Loucy (cell line): Measurements from ENCODE around the gene INPP4A.

Experiments used
- H2AFZ ChIP-seq: fragments of 200-600 bp; sonication (generic); 2 replicates; pipeline ENCODE4 v1.6.0; 2016; ENCODE audit warnings: antibody characterized with exemption, mild to moderate bottlenecking, low read length, moderate library complexity
- H3F3A ChIP-seq: fragments of 200-600 bp; 2 replicates; pipeline ENCODE4 v1.6.0; 2016; ENCODE audit warnings: antibody characterized with exemption, low read depth, mild to moderate bottlenecking
- H3K27me3 ChIP-seq: fragments of 200-600 bp; sonication (generic); 2 replicates; pipeline ENCODE4 v1.6.1; 2014; ENCODE audit warnings: low read length, mild to moderate bottlenecking; ENCODE audit not compliant: insufficient read depth, poor library complexity, severe bottlenecking
- H3K36me3 ChIP-seq: fragments of 200-600 bp; sonication (generic); 2 replicates; pipeline ENCODE4 v1.6.1; 2016; ENCODE audit warnings: low read length; ENCODE audit not compliant: insufficient read depth
- H3K4me1 ChIP-seq: fragments of 200-600 bp; sonication (generic); 2 replicates; pipeline ENCODE4 v1.5.1; 2014; ENCODE audit warnings: low read length, mild to moderate bottlenecking; ENCODE audit not compliant: insufficient read depth, poor library complexity, severe bottlenecking
- H3K4me2 ChIP-seq: fragments of 200-600 bp; sonication (generic); 2 replicates; pipeline ENCODE4 v1.6.0; 2014; ENCODE audit warnings: antibody characterized with exemption, low read length, low read depth, mild to moderate bottlenecking; ENCODE audit not compliant: poor library complexity, severe bottlenecking
- H3K4me3 ChIP-seq: fragments of 200-600 bp; sonication (generic); 2 replicates; pipeline ENCODE4 v1.5.1; 2014; ENCODE audit warnings: low read length, mild to moderate bottlenecking, mixed read lengths; ENCODE audit not compliant: poor library complexity, severe bottlenecking
- H3K79me2 ChIP-seq: fragments of 200-600 bp; sonication (generic); 2 replicates; pipeline ENCODE4 v1.6.1; 2014; ENCODE audit warnings: low read length; ENCODE audit not compliant: insufficient read depth
- H3K9ac ChIP-seq: fragments of 200-600 bp; sonication (generic); 2 replicates; pipeline ENCODE4 v1.6.0; 2014; ENCODE audit warnings: mild to moderate bottlenecking, low read depth, low read length, moderate library complexity; ENCODE audit not compliant: poor library complexity, severe bottlenecking
- H3K9me2 ChIP-seq: fragments of 200-600 bp; sonication (generic); replicated peaks from 2 replicates; pipeline ENCODE4 v1.6.1; 2016; ENCODE audit warnings: low read depth, low read length, mixed read lengths
- H3K9me3 ChIP-seq: fragments of 200-600 bp; sonication (generic); 2 replicates; pipeline ENCODE4 v1.6.1; 2014; ENCODE audit warnings: mild to moderate bottlenecking, antibody characterized with exemption, low read length, low read depth; ENCODE audit not compliant: insufficient read depth
- H4K20me1 ChIP-seq: fragments of 200-600 bp; sonication (generic); 2 replicates; pipeline ENCODE4 v1.6.0; 2014; ENCODE audit warnings: antibody characterized with exemption, low read length, mild to moderate bottlenecking; ENCODE audit not compliant: insufficient read depth, poor library complexity, severe bottlenecking
- EZH2phosphoT487 ChIP-seq: fragments of 200-600 bp; IDR thresholded peaks from 2 replicates; pipeline ENCODE4 v1.6.1; 2018; ENCODE audit warnings: antibody characterized with exemption, mild to moderate bottlenecking, moderate library complexity, borderline replicate concordance
- TF ChIP-seq, protein P1 (sequence below): fragments of 200-600 bp; sonication (generic); conservative IDR thresholded peaks from 2 replicates; pipeline ENCODE4 v1.5.1; 2014; ENCODE audit warnings: mild to moderate bottlenecking, antibody characterized with exemption, low read length

INPP4A gene

DNA sequence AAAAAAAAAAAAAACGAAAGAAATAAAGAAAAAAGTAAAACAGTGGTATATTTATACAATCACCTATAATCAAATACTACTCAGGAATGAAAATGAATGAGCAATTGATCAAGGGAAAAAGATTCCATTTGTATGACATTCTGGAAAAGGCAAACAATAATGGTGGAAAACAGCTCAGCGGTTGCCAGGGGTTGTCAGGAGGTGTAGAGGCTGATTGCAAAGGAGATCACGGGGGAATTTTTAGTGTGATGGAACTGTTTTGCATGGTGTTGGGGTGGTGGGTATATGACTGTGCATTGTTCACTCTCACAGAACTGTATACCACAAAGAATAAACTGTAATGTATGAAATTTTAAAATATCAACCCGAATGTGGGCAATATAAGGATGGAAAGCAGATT lies 45.5 kb upstream of the INPP4A start:
- Histone ChIP-seq H4K20me1 (no peaks in the 10 kb centered on the region), H3K9me3 (no peaks in the 10 kb centered on the region), H3K79me2 (no peaks in the 10 kb centered on the region), H3K9ac (no peak overlapping the region), H3K9me2 (no peaks in the 10 kb centered on the region), H3K36me3 (no peaks in the 10 kb centered on the region), H3K4me3 (no peak overlapping the region), H2AFZ (no peak overlapping the region), H3K4me2 (no peak overlapping the region), H3F3A (no peaks in the 10 kb centered on the region), H3K27me3 (no peaks in the 10 kb centered on the region), H3K4me1 (no peaks in the 10 kb centered on the region)
- TF ChIP-seq, protein P1, sequence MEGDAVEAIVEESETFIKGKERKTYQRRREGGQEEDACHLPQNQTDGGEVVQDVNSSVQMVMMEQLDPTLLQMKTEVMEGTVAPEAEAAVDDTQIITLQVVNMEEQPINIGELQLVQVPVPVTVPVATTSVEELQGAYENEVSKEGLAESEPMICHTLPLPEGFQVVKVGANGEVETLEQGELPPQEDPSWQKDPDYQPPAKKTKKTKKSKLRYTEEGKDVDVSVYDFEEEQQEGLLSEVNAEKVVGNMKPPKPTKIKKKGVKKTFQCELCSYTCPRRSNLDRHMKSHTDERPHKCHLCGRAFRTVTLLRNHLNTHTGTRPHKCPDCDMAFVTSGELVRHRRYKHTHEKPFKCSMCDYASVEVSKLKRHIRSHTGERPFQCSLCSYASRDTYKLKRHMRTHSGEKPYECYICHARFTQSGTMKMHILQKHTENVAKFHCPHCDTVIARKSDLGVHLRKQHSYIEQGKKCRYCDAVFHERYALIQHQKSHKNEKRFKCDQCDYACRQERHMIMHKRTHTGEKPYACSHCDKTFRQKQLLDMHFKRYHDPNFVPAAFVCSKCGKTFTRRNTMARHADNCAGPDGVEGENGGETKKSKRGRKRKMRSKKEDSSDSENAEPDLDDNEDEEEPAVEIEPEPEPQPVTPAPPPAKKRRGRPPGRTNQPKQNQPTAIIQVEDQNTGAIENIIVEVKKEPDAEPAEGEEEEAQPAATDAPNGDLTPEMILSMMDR: no peak
- TF ChIP-seq EZH2phosphoT487: no peak

DNA sequence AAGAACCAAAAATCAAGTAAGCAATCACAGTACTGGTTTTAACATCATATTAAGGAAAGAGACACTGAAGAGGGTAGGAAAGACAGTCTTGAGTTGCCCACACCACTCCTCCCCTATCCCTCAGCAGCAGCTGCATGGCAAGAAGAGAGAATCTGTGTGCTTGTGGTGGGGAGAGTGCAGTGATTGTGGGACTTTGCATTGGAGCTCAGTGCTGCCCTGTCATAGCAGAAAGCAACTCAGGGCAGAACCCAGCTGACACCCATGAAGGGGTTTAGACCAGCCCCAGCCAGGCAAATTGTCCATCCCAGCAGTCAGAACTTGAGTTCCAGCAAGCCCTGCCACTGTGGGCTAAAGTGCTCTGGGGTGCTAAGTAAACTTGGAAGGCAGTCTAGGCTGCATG lies 40.8 kb upstream of the INPP4A start:
- TF ChIP-seq, protein P1: no peak
- TF ChIP-seq EZH2phosphoT487: no peak

DNA sequence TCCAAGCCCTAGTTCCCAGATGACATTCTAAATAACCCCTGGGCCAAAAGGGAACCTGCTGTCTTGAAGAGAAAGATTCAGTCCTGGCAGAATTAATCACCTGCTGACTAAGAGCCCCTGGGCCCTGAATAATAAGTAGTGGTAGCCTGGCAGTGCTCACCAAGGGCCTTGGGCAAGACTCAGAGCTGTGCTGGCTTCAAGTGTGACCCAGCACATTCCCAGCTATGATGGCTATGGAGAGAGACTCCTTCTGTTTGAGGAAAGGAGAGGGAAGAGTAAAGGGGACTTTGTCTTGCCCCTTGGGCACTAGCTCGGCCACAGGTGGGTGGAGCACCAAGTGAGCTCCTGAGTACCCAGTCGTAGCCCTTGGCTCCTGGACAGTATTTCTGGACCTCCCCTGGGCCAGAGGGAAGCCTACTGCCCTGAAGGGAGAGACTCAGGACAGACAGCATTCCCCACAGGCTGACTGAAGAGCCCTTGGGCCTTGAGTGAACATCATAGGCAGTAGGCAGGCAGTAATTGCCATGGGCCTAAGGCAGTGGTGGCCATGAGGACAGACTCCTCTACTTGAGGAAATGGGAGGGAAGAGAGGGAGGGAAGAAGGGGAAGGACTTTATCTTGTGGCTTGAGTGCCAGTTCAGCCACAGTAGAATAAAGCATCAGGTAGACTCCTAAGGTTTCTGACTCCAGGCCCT lies 40.0 kb upstream of the INPP4A start:
- H3K4me1 ChIP-seq: no peaks in the 10 kb centered on the region
- no peaks in the 10 kb centered on the region for H3K36me3 ChIP-seq
- no peak overlapping the region for H3K4me2 ChIP-seq
- H2AFZ ChIP-seq: no peak overlapping the region
- no peaks in the 10 kb centered on the region for H3F3A ChIP-seq
- no peaks in the 10 kb centered on the region for H3K27me3 ChIP-seq
- no peaks in the 10 kb centered on the region for H3K79me2 ChIP-seq
- no peak overlapping the region for H3K4me3 ChIP-seq
- no peak overlapping the region for H3K9ac ChIP-seq
- no peaks in the 10 kb centered on the region for H3K9me2 ChIP-seq
- TF ChIP-seq EZH2phosphoT487: no peak
- TF ChIP-seq, protein P1: no peak
- no peaks in the 10 kb centered on the region for H3K9me3 ChIP-seq
- no peaks in the 10 kb centered on the region for H4K20me1 ChIP-seq

More for the DNA sequence above, 40.8 kb upstream of the INPP4A start:
- Histone ChIP-seq H3K4me3 (no peak overlapping the region), H3K9me2 (no peaks in the 10 kb centered on the region), H3K9me3 (no peaks in the 10 kb centered on the region), H3K4me2 (no peak overlapping the region), H3K27me3 (no peaks in the 10 kb centered on the region), H3F3A (no peaks in the 10 kb centered on the region), H3K36me3 (no peaks in the 10 kb centered on the region), H3K79me2 (no peaks in the 10 kb centered on the region), H2AFZ (no peak overlapping the region), H3K9ac (no peak overlapping the region), H4K20me1 (no peaks in the 10 kb centered on the region), H3K4me1 (no peaks in the 10 kb centered on the region)
